GM12892 (cell line): Measurements from ENCODE around the gene CCR2.

Experiments
- POLR2A ChIP-seq: IDR thresholded peaks from 2 replicates; pipeline ENCODE4 v1.6.1; 2011; ENCODE audit warnings: low read depth, low read length, control low read depth
- POLR2AphosphoS5 ChIP-seq: IDR thresholded peaks from 2 replicates; pipeline ENCODE4 v1.6.1; 2011; ENCODE audit warnings: low read depth, low read length, control low read depth
- TAF1 ChIP-seq: IDR thresholded peaks from 2 replicates; pipeline ENCODE4 v1.6.1; 2011; ENCODE audit warnings: low read depth, mild to moderate bottlenecking, control low read depth, low read length, borderline replicate concordance

- TF ChIP-seq POLR2A (no peak), POLR2AphosphoS5 (no peak), TAF1 (no peak)
Measured at GRCh38 chr3:46378426-46378942, 24.6 kb downstream of the CCR2 start.
